GM23338 (cell line): Measurements from ENCODE around the gene VPS39.

Experiments used
- CREB1 ChIP-seq: fragments of 250-450 bp; sonication (Bioruptor Pico); IDR thresholded peaks from 2 replicates; pipeline ENCODE4 v1.5.0; 2020; ENCODE audit warnings: low read depth, mild to moderate bottlenecking, moderate library complexity
- CTCF ChIP-seq, 2 experiments: fragments of 200-600 bp in 1 of 2; sonication (generic) in 1 of 2; conservative IDR thresholded peaks; 2 replicates each; pipeline versions ENCODE4 v1.5.1 to v1.6.1; 2016 to 2017; ENCODE audit warnings: antibody characterized with exemption in 2 of 2, low read depth in 2 of 2, mild to moderate bottlenecking in 2 of 2, moderate library complexity in 1 of 2
- ETS1 ChIP-seq: IDR thresholded peaks from 2 replicates; pipeline ENCODE4 v1.6.1; 2016; ENCODE audit warnings: antibody characterized with exemption
- EZH2 ChIP-seq: fragments of 200-600 bp; sonication (generic); IDR thresholded peaks from one replicate; pipeline ENCODE4 v1.8.0; 2017; ENCODE audit warnings: antibody characterized with exemption, mild to moderate bottlenecking, low read depth; ENCODE audit not compliant: unreplicated experiment
- EZH2phosphoT487 ChIP-seq: fragments of 200-600 bp; sonication (generic); IDR thresholded peaks from one replicate; pipeline ENCODE4 v1.8.1; 2018; ENCODE audit warnings: antibody characterized with exemption; ENCODE audit not compliant: unreplicated experiment
- NANOG ChIP-seq: IDR thresholded peaks from 2 replicates; pipeline ENCODE4 v1.6.1; 2016; ENCODE audit warnings: antibody characterized with exemption, borderline replicate concordance
- POLR2AphosphoS5 ChIP-seq: IDR thresholded peaks from 2 replicates; pipeline ENCODE4 v1.6.1; 2016; ENCODE audit warnings: antibody characterized with exemption, low read depth
- REST ChIP-seq: IDR thresholded peaks from one replicate; pipeline ENCODE4 v1.6.1; 2018; ENCODE audit warnings: antibody characterized with exemption; ENCODE audit not compliant: unreplicated experiment
- STAT1 ChIP-seq: IDR thresholded peaks from one replicate; pipeline ENCODE4 v1.6.1; 2016; ENCODE audit warnings: antibody characterized with exemption; ENCODE audit not compliant: unreplicated experiment
- ZNF331 ChIP-seq: fragments of 250-450 bp; sonication (Bioruptor Pico); IDR thresholded peaks from 2 replicates; pipeline ENCODE4 v1.5.0; 2020; ENCODE audit warnings: low read depth, mild to moderate bottlenecking, moderate library complexity
- ZNF462 ChIP-seq: fragments of 250-450 bp; sonication (Bioruptor Pico); IDR thresholded peaks from 2 replicates; pipeline ENCODE4 v1.5.0; 2020; ENCODE audit warnings: mild to moderate bottlenecking, moderate library complexity

- TF ChIP-seq CTCF (conservative IDR thresholded peaks at IDR 0.05; ENCODE audit: low read depth in 2 of 2) (no peak), CREB1 (CRISPR knock-in tag) (no peak), EZH2 (no peak), POLR2AphosphoS5 (no peak), REST (no peak), EZH2phosphoT487 (no peak), ETS1 (no peak), ZNF331 (CRISPR knock-in tag) (no peak), ZNF462 (CRISPR knock-in tag) (no peak), NANOG (no peak), STAT1 (no peak)
Observed at GRCh38 chr15:42175671-42176070, 32.4 kb downstream of the VPS39 start.
